Measurements from ENCODE around the gene PATL2.
"Not testable (repeated sequence)": the region's sequence is repeated elsewhere in the genome, so short reads cannot be mapped to it uniquely, and the experiment has no call there.

GRCh38 chr15:44682809-44683682, 28.1 kb downstream of the PATL2 start:
- TF ChIP-seq CTCF, POLR2A (IDR thresholded peaks at IDR 0.05): not testable (repeated sequence)
